ENCODE data around the gene EVI2A.
"Not testable (repeated sequence)": the region's sequence is repeated elsewhere in the genome, so short reads cannot be mapped to it uniquely, and the experiment has no call there.

EVI2A gene

DNA sequence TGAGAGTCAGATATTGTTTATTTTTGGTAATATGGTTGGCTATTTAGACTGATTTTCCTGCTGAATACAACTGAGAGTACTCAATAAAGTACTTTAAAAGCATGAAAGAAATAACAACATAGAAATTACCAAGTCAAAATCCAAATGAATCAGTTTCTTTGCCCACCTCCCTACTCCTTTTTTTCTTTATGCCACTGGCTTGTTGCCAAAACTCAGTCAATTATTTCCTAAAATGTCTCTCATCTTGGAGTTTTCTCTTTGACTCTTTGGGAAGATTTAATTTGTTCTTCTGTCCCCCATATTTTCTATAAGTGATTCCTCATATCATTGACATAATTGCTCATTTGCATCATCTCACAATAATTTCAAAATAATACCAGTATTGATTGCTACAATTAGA, 21.8 kb downstream of the EVI2A start:
- Histone ChIP-seq H3K9me3 (ENCODE audit: control insufficient read depth, insufficient read depth, low read length) (0 out of 2 replicates have a peak, but pooled peaks cover 3% of the 10 kb centered on the region), H3K9ac (ENCODE audit: low read depth, low read length) (no peak overlapping the region), H3K4me1 (ENCODE audit: insufficient read depth, low read length) (no peaks in the 10 kb centered on the region), H3K36me3 (ENCODE audit: insufficient read depth, low read length) (no peaks in the 10 kb centered on the region)

DNA sequence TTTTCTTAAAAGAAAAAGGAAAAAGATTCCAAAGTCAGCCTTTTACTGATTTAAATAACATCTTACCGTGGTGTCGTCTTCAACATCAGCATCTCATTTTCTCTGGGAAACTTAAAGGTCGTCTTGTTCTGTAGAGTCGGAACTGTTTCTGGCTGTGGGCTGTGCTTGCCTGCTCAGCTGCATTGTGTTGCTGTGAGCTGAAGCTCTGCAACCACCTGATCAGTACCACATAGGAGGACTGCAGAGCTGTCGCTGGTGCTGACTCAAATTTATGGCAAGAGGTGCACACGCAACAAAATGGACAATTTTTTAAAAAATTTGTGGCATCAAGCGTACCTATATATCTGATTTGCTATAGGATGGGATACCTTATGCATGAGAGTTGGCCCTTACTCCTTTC, 24.3 kb downstream of the EVI2A start, which contains the start of gene OMG:
Gene OMG, minus strand, starts transcription at position 150 of the 400 bp plus-strand sequence. CDS start 908 bp downstream, outside the sequence.
- H3K9me3 ChIP-seq (ENCODE audit: control insufficient read depth, insufficient read depth, low read length), result no peaks in the 10 kb centered on the region
- H3K36me3 ChIP-seq (ENCODE audit: insufficient read depth, low read length), result no peaks in the 10 kb centered on the region
- no peak within 1 kb of the TSS for H3K9ac ChIP-seq (ENCODE audit: low read depth, low read length)
- no peaks in the 10 kb centered on the region for H3K4me1 ChIP-seq (ENCODE audit: insufficient read depth, low read length)

DNA sequence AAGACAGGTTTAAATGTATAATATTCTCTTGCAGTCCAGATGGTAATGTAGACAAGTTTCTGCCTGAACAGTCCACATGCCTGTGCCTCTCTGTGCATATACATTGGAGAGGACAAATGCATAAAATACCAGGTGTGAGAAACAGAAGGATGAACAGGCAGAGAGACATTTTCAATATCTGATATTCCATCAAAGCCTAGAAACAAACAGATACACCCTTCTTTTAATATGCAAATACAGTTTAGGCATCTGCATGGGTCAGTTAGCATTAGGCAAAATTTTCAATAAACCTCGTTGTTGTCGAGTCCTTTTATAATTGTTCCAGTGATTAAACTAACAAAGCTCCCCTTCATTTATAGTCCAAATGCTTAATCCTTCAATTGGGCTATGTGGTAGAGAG, 25.3 kb downstream of the EVI2A start:
- Histone ChIP-seq H3K9me3 (ENCODE audit: control insufficient read depth, insufficient read depth, low read length) (no peaks in the 10 kb centered on the region), H3K36me3 (ENCODE audit: insufficient read depth, low read length) (no peaks in the 10 kb centered on the region), H3K4me1 (ENCODE audit: insufficient read depth, low read length) (no peaks in the 10 kb centered on the region), H3K9ac (ENCODE audit: low read depth, low read length) (no peak overlapping the region)

DNA sequence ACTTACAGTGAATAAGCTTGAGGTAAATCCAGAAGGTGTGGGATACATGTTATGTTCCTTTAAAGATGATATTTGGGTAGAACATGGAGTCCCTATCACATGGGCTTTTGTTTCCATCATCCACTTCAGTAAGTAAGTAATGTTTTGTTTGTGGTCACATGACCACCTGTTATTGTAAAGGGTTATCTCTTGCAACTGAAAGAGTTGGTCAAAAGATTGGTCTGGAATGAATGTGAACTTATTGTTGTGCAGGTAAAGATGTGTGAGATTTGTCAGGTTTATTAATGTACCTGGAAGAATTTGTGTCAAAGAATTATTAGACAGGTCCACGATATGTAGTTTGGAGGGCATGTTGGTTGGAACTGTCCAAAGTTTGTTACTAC, 25.9 kb downstream of the EVI2A start:
- H3K9ac ChIP-seq (ENCODE audit: low read depth, low read length), result no peak overlapping the region
- H3K4me1 ChIP-seq (ENCODE audit: insufficient read depth, low read length), result no peaks in the 10 kb centered on the region
- no peaks in the 10 kb centered on the region for H3K9me3 ChIP-seq (ENCODE audit: control insufficient read depth, insufficient read depth, low read length)
- H3K36me3 ChIP-seq (ENCODE audit: insufficient read depth, low read length), result no peaks in the 10 kb centered on the region

DNA sequence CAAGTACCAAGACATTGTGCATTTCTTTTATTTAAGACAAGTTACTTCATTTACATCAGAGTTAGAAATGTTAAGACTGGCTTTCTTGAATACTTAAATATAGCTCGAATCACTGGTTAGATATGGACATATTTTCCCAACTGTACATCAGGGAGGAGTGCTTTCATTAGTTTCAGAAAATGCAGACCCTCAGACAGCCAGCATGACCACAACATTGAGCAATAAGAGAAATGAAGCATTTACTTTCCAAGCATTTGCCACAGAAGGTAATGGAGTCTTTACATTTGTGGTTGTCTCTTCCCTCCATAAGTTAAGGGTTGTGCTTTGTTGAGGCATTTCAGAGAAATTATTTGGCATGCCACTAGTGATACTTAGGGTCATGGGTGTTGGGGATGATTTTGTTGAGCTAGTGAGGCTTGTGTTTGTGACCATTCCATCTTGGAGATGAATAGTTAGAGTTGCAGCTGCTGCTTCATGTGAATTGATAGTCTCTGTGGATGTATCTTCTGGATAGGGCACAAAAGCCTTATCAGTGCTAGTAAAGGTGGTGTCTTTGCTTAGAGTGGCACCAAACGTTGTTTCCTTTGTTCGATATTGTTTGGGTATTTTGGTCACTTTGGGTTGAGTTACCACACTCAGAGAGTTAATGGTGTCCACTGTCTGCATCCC, 26.5 kb downstream of the EVI2A start:
- Histone ChIP-seq H3K9ac (ENCODE audit: low read depth, low read length) (no peak overlapping the region), H3K36me3 (ENCODE audit: insufficient read depth, low read length) (no peaks in the 10 kb centered on the region), H3K9me3 (ENCODE audit: control insufficient read depth, insufficient read depth, low read length) (no peaks in the 10 kb centered on the region), H3K4me1 (ENCODE audit: insufficient read depth, low read length) (no peaks in the 10 kb centered on the region)

DNA sequence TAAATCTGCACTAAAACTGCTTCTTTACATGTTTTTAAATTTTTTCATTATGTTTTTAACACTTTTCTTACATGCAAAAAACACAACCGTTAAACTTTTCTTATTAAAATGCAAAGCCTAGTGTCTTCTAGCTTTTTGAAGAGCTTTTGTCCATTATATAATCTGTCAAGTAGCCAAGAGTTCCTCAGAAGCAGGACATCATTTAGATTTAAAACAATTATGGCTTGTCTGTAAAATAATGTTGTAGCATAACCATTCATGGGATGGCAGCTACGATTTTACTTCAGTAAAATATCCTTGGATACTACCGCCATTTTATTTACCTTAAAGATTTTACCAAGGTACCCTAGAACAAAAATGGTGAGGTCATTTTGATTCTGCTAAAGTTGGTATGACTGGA, 27.2 kb downstream of the EVI2A start:
- Histone ChIP-seq H3K36me3 (ENCODE audit: insufficient read depth, low read length) (no peaks in the 10 kb centered on the region), H3K4me1 (ENCODE audit: insufficient read depth, low read length) (no peaks in the 10 kb centered on the region), H3K9ac (ENCODE audit: low read depth, low read length) (no peak overlapping the region), H3K9me3 (ENCODE audit: control insufficient read depth, insufficient read depth, low read length) (no peaks in the 10 kb centered on the region)

DNA sequence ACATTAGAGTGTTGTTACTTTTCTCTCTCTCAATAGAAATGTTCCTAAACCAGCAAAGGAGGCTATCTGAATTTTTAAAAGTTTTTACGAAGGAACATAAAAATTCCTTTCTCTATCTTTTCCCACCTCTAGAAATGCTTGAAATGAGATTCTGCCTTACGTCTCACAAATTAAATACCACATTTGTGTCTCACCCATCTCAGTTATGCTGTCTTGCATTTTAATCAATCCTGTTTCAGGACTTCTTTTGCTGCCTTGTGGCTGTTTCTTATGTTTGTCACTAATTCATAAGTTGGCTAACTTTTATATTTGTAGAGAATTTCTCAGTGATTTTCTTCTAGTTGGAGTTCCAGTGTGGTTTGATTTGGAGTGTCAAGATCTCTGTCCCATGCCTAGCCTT, 27.8 kb downstream of the EVI2A start:
- Histone ChIP-seq H3K36me3 (ENCODE audit: insufficient read depth, low read length) (no peaks in the 10 kb centered on the region), H3K9ac (ENCODE audit: low read depth, low read length) (no peak overlapping the region), H3K9me3 (ENCODE audit: control insufficient read depth, insufficient read depth, low read length) (no peaks in the 10 kb centered on the region), H3K4me1 (ENCODE audit: insufficient read depth, low read length) (no peaks in the 10 kb centered on the region)

DNA sequence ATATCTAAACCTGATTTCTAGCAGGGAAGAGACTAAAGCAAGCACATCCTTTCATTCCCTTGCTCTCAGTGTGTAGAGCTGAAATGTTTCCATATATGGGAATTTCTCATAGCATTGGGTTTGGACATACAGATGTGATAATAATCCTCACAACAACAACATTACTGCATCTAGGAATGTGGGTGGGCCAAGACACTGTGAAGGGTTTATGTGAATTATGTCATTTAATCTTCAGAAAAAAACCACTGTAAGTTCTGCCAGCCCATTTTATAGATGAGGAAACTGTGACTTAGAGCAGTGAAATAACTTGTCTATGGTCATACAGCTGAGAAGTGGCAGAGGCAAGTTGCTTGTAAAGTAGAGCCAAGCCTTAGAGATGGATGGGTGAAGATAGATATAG, 29.6 kb downstream of the EVI2A start:
- no peak overlapping the region for H3K9ac ChIP-seq (ENCODE audit: low read depth, low read length)
- no peaks in the 10 kb centered on the region for H3K4me1 ChIP-seq (ENCODE audit: insufficient read depth, low read length)
- no peaks in the 10 kb centered on the region for H3K9me3 ChIP-seq (ENCODE audit: control insufficient read depth, insufficient read depth, low read length)
- no peaks in the 10 kb centered on the region for H3K36me3 ChIP-seq (ENCODE audit: insufficient read depth, low read length)

DNA sequence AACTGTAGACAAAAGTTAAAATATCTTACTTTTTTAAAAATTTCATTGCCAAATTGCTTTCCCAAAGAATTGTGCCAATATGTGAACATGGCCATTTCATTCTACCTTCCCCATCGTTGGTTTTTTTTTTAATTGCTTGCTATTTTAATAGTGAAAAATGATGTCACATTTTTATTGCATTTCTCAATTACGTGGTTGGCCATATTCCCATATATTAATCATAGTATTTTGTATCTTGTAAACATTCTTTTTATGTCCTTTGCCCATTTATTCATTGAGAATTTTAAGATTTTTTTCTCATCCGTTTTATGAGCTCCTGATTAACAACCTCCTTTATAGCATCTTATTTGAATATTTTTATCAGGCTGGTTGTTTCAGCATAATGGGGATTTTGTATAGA, 31.6 kb downstream of the EVI2A start:
- H3K36me3 ChIP-seq (ENCODE audit: insufficient read depth, low read length), result no peaks in the 10 kb centered on the region
- no peaks in the 10 kb centered on the region for H3K4me1 ChIP-seq (ENCODE audit: insufficient read depth, low read length)
- H3K9ac ChIP-seq (ENCODE audit: low read depth, low read length), result no peak overlapping the region
- H3K9me3 ChIP-seq (ENCODE audit: control insufficient read depth, insufficient read depth, low read length), result no peaks in the 10 kb centered on the region

DNA sequence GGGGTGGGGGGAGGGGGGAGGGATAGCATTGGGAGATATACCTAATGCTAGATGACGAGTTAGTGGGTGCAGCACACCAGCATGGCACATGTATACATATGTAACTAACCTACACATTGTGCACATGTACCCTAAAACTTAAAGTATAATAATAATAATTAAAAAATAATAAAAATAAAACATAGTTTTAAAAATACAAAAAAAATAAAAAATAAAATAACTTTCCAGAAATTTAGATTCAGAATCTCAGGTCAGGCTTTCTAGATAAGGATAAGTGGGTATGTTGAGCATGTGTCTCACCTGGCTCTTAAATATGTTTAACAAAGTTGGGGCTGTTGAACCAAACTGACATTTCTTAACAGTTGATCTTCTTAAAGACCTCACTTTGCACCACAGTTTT, 33.5 kb downstream of the EVI2A start:
- not testable (repeated sequence) for H3K36me3 ChIP-seq (ENCODE audit: insufficient read depth, low read length); H3K9me3 ChIP-seq (ENCODE audit: control insufficient read depth, insufficient read depth, low read length); H3K4me1 ChIP-seq (ENCODE audit: insufficient read depth, low read length); H3K9ac ChIP-seq (ENCODE audit: low read depth, low read length)

DNA sequence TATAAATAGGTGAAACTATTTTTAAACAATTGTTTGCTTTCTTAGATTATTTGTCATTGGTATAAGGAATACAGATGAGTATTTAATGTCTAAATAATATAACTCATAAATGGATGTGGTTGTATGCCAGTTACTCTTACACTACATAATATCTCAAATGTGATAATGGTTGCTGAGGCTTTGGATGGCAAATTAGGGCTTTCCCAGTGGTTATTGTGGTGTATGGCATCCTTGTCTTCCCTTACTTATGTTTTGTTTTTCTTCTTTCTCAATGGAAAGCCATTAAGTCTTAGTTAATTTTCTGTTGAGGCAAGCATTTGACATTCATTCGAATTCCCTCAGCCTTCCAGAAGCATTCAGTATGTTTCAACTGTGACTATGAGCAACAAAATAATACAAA, 34.8 kb downstream of the EVI2A start:
- Histone ChIP-seq H3K9me3 (ENCODE audit: control insufficient read depth, insufficient read depth, low read length) (no peaks in the 10 kb centered on the region), H3K36me3 (ENCODE audit: insufficient read depth, low read length) (no peaks in the 10 kb centered on the region), H3K4me1 (ENCODE audit: insufficient read depth, low read length) (no peaks in the 10 kb centered on the region), H3K9ac (ENCODE audit: low read depth, low read length) (no peak overlapping the region)

DNA sequence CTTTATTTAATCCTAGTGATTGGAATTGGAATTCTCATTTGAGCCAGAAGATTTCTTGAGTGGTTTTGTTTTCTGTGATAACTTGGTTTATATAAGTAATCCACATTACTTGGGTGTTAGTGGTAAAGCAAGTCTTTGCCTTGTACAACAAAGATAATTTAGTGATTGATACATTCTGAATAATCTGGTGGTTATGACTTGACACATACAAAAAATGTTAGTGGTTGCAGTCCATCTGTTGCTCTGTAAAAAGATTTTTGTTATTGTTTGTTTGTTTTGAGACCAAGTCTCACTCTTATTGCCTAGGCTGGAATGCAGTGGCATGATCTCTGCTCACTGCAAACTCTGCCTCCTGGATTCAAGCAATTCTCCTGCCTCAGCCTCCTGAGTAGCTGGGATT, 37.6 kb downstream of the EVI2A start:
- no peaks in the 10 kb centered on the region for H3K36me3 ChIP-seq (ENCODE audit: insufficient read depth, low read length)
- H3K9ac ChIP-seq (ENCODE audit: low read depth, low read length), result no peak overlapping the region
- no peaks in the 10 kb centered on the region for H3K9me3 ChIP-seq (ENCODE audit: control insufficient read depth, insufficient read depth, low read length)
- peaks cover 8% of the 10 kb centered on the region; the same call in 1 of the 2 replicates for H3K4me1 ChIP-seq (ENCODE audit: insufficient read depth, low read length)

DNA sequence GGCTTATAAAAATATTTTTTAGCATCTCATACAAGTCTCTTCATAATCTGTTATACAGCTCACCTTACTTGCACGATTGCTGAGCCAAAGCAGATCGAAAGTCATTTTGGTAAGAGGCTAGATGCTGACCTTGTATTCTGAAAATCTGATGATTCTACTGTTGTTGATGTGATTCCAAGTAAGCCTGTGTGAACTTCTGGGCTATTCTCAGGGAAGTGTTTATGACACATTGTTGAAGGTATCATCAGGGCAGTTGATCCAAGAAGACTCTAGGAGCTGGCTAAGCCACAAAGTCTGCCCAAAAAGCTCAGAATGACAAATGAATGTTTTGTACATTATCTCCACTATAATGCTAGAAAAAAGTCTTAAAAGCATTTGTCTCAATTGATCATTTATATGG, 40.4 kb downstream of the EVI2A start:
- Histone ChIP-seq H3K9ac (ENCODE audit: low read depth, low read length) (no peak overlapping the region), H3K4me1 (ENCODE audit: insufficient read depth, low read length) (peaks cover 9% of the 10 kb centered on the region; the same call in 1 of the 2 replicates), H3K9me3 (ENCODE audit: control insufficient read depth, insufficient read depth, low read length) (no peaks in the 10 kb centered on the region), H3K36me3 (ENCODE audit: insufficient read depth, low read length) (no peaks in the 10 kb centered on the region)

DNA sequence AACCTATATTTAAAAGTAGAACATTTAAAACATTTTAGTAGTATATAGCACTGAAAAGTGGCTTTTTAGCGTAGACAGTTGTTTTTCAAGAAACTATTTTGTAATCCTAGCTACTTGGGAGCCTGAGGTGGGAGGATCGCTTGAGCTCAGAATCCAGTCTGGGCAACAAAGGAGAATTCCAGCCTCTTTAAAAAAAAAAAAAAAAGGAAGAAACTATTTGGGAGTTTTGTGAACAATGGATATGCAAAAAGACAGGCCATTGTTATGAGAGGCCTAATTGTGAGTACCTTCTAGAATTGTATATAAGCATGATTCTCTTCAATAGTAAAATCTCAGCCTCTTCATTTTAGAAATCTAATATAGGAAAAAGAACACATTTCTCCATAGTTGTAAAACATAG, 42.0 kb downstream of the EVI2A start:
- Histone ChIP-seq H3K9me3 (ENCODE audit: control insufficient read depth, insufficient read depth, low read length) (no peaks in the 10 kb centered on the region), H3K36me3 (ENCODE audit: insufficient read depth, low read length) (no peaks in the 10 kb centered on the region), H3K9ac (ENCODE audit: low read depth, low read length) (peak overlapping the region; percentile 17; the same call in 1 of the 2 replicates), H3K4me1 (ENCODE audit: insufficient read depth, low read length) (peaks cover 9% of the 10 kb centered on the region; the same call in 1 of the 2 replicates)

DNA sequence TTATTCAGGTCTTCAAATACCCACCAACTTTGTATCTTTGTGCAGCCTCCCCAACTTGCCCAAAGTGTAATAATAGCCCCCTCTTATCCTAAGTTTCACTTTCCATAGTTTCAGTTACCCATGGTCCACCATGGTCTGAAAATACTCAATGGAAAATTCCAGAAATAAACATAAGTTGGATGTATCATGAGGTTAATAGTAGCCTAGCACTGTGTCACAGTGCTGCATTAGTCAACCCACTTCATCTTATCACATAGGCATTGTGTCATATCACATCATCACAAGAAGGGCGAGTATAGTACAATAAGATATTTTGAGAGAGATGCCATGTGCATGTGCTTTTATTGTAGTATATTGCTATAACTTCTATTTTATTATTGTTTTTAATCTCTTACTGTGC, 46.3 kb downstream of the EVI2A start:
- Histone ChIP-seq H3K9ac (ENCODE audit: low read depth, low read length) (no peak overlapping the region), H3K36me3 (ENCODE audit: insufficient read depth, low read length) (no peaks in the 10 kb centered on the region), H3K9me3 (ENCODE audit: control insufficient read depth, insufficient read depth, low read length) (no peaks in the 10 kb centered on the region), H3K4me1 (ENCODE audit: insufficient read depth, low read length) (peaks cover 9% of the 10 kb centered on the region; the same call in 1 of the 2 replicates)
